ENCODE results near the gene EPO. TPM values are rescaled to one million over a fixed set of nuclear protein-coding genes. Genes with fewer than 3 reads are reported as not detected.

The EPO gene
- total RNA-seq, 1 donor, result not detected

- peaks cover 38% of the 10 kb centered on the region for H4K20me1 ChIP-seq (ENCODE audit: insufficient read depth, low read length)
- DNase-seq (ENCODE audit: insufficient read length, low spot score, missing footprints), result peak; percentile 89
- H3K4me2 ChIP-seq (ENCODE audit: insufficient read depth, low read length), result no peak overlapping the region
Observed at GRCh38 chr7:100679129-100679926, 40.9 kb upstream of the EPO start.

GRCh38 chr7:100679927-100680575 is 40.2 kb upstream of the EPO start:
- peaks cover 56% of the 10 kb centered on the region for H3K36me3 ChIP-seq (ENCODE audit: insufficient read depth, low read length)
- H3K27me3 ChIP-seq (ENCODE audit: insufficient read depth, low read length), result no peaks in the 10 kb centered on the region
- DNase-seq (ENCODE audit: insufficient read length, low spot score, missing footprints), result peak; percentile 95
- no peak overlapping the region for H3K4me3 ChIP-seq (ENCODE audit: insufficient read depth, low read length)
- H3K4me2 ChIP-seq (ENCODE audit: insufficient read depth, low read length), result no peak overlapping the region
- peaks cover 3% of the 10 kb centered on the region for H3K4me1 ChIP-seq (ENCODE audit: insufficient read depth, low read length)
- TF ChIP-seq CTCF (IDR thresholded peaks at IDR 0.05; ENCODE audit: extremely low read depth, low read depth, low read length), result no peak
- H3K79me2 ChIP-seq (ENCODE audit: insufficient read depth, low read length), result peaks cover 33% of the 10 kb centered on the region
- no peak overlapping the region for H3K27ac ChIP-seq (ENCODE audit: low read depth, low read length)
- no peak overlapping the region for H2AFZ ChIP-seq (ENCODE audit: low read length)
- peaks cover 38% of the 10 kb centered on the region for H4K20me1 ChIP-seq (ENCODE audit: insufficient read depth, low read length)
- no peaks in the 10 kb centered on the region for H3K9me3 ChIP-seq (ENCODE audit: low read depth, low read length)

More at GRCh38 chr7:100679129-100679926, 40.9 kb upstream of the EPO start:
- peaks cover 40% of the 10 kb centered on the region for H3K79me2 ChIP-seq (ENCODE audit: insufficient read depth, low read length)
- H2AFZ ChIP-seq (ENCODE audit: low read length), result no peak overlapping the region
- H3K27me3 ChIP-seq (ENCODE audit: insufficient read depth, low read length), result no peaks in the 10 kb centered on the region
- peaks cover 3% of the 10 kb centered on the region for H3K4me1 ChIP-seq (ENCODE audit: insufficient read depth, low read length)
- no peaks in the 10 kb centered on the region for H3K9me3 ChIP-seq (ENCODE audit: low read depth, low read length)
- no peak for TF ChIP-seq CTCF (IDR thresholded peaks at IDR 0.05; ENCODE audit: extremely low read depth, low read depth, low read length)
- no peak overlapping the region for H3K27ac ChIP-seq (ENCODE audit: low read depth, low read length)
- no peak overlapping the region for H3K4me3 ChIP-seq (ENCODE audit: insufficient read depth, low read length)
- peaks cover 50% of the 10 kb centered on the region for H3K36me3 ChIP-seq (ENCODE audit: insufficient read depth, low read length)

DNA sequence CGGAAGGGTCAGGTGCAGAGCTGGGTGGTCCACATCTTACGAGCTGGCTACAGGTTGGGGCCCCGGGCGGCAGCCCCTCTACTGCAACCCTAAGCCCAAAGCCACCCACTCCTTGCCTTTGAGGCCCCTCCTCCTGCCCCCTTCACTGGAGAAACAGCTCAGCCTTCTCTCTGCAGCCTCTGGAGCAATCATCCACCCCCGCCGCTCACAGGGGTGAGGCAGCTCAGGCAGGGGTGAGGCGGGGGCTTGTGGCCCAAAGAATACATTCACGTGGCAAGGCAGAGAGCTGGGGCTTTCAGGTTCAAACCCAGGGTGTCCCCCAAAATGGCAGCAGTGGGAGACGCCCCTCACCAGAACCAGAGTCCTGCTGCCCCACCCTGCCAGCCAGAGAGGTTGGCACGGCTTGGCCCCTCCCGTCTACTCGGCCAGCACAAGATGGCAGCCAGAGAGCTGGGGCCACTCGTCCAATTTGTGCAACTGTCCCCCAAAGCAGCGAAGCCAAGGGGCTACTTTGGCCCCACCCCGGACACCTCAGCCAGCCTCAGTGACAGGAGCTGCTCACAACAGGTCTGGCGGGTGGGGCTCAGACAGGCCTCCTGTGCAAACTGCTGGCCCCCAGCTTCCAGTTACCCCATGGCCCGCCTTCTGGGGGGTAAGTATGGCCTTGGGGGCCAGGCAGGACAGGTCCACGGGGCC is 39.5 kb upstream of the EPO start:
- Histone ChIP-seq H2AFZ (ENCODE audit: low read length) (no peak overlapping the region), H3K9me3 (ENCODE audit: low read depth, low read length) (no peaks in the 10 kb centered on the region), H3K4me3 (ENCODE audit: insufficient read depth, low read length) (no peak overlapping the region), H3K4me1 (ENCODE audit: insufficient read depth, low read length) (peaks cover 3% of the 10 kb centered on the region), H3K79me2 (ENCODE audit: insufficient read depth, low read length) (peaks cover 27% of the 10 kb centered on the region), H3K4me2 (ENCODE audit: insufficient read depth, low read length) (no peak overlapping the region), H3K27me3 (ENCODE audit: insufficient read depth, low read length) (no peaks in the 10 kb centered on the region), H4K20me1 (ENCODE audit: insufficient read depth, low read length) (peaks cover 38% of the 10 kb centered on the region), H3K27ac (ENCODE audit: low read depth, low read length) (no peak overlapping the region), H3K36me3 (ENCODE audit: insufficient read depth, low read length) (peaks cover 56% of the 10 kb centered on the region)
- no peak for TF ChIP-seq CTCF (IDR thresholded peaks at IDR 0.05; ENCODE audit: extremely low read depth, low read depth, low read length)
- peak; percentile 89 for DNase-seq (ENCODE audit: insufficient read length, low spot score, missing footprints)

All from osteoblast (primary cell).